Fibroblast of mammary gland (primary cell): ENCODE measurements around the gene RTF2.
"Not testable (repeated sequence)": the region's sequence is repeated elsewhere in the genome, so short reads cannot be mapped to it uniquely, and the experiment has no call there.

Experiments
- DNase-seq: peaks from one replicate; pipeline ENCODE4 v3.0.0-alpha.2; 2010; ENCODE audit warnings: low read depth
- H3K4me3 ChIP-seq: 2 replicates; pipeline ENCODE4 v1.5.1; 2011; ENCODE audit warnings: low read depth, mild to moderate bottlenecking, low read length, moderate library complexity; ENCODE audit not compliant: control insufficient read depth
- CTCF ChIP-seq: conservative IDR thresholded peaks from 2 replicates; pipeline ENCODE4 v1.5.1; 2011; ENCODE audit warnings: low read depth, low read length, inconsistent platforms; ENCODE audit not compliant: control insufficient read depth, insufficient read depth

Gene RTF2

GRCh38 chr20:56527521-56527920 is 59.1 kb downstream of the RTF2 start:
- H3K4me3 ChIP-seq: no peak overlapping the region
- no peak for DNase-seq
- TF ChIP-seq CTCF: no peak

- H3K4me3 ChIP-seq, DNase-seq: not testable (repeated sequence)
These were observed 64.5 kb downstream of the RTF2 start, which contains the start of gene FAM209B for GRCh38 chr20:56532946-56533345. Gene FAM209B (plus strand): TSS chr20:56533246. CDS start chr20:56533342, 96 bp downstream.

GRCh38 chr20:56537997-56538396 is 69.6 kb downstream of the RTF2 start:
- no peak for TF ChIP-seq CTCF
- DNase-seq: no peak
- H3K4me3 ChIP-seq: no peak overlapping the region

GRCh38 chr20:56540415-56540814 is 72.0 kb downstream of the RTF2 start:
- no peak for TF ChIP-seq CTCF
- no peak overlapping the region for H3K4me3 ChIP-seq
- peak; percentile 13 for DNase-seq

GRCh38 chr20:56542489-56543030 is 74.1 kb downstream of the RTF2 start:
- DNase-seq: no peak
- H3K4me3 ChIP-seq: no peak overlapping the region
- no peak for TF ChIP-seq CTCF

- no peak overlapping the region for H3K4me3 ChIP-seq
- DNase-seq: no peak
- TF ChIP-seq CTCF: no peak
These were observed 83.1 kb downstream of the RTF2 start for GRCh38 chr20:56551571-56551970.

GRCh38 chr20:56552911-56553629 is 84.6 kb downstream of the RTF2 start:
- TF ChIP-seq CTCF: no peak
- DNase-seq: no peak
- no peak overlapping the region for H3K4me3 ChIP-seq
